Transverse colon (tissue), 4 donors: Measurements from ENCODE around the gene PHETA2. TPM values are rescaled to one million over a fixed set of nuclear protein-coding genes. Genes with fewer than 3 reads are reported as not detected.

Source experiments
- DNase-seq: peaks from one replicate; pipeline ENCODE4 v3.0.0-alpha.2; 2019
- H3K27ac ChIP-seq, 4 donors: fragments of 200-600 bp; sonication (generic); 2 replicates each; pipeline ENCODE4 v1.5.1; 2016 to 2018; ENCODE audit warnings: inconsistent platforms in 4 of 4
- H3K27me3 ChIP-seq: fragments of 200-600 bp; sonication (generic); 2 replicates; pipeline ENCODE4 v1.5.1; 2017; ENCODE audit warnings: inconsistent platforms
- H3K36me3 ChIP-seq, 4 donors: fragments of 200-600 bp; sonication (generic); 2 replicates each; pipeline ENCODE4 v1.5.1; 2017 to 2019; ENCODE audit warnings: inconsistent platforms in 4 of 4
- H3K4me1 ChIP-seq, 4 donors: fragments of 200-600 bp; sonication (generic); 2 replicates each; pipeline ENCODE4 v1.5.1; 2017 to 2020; ENCODE audit warnings: inconsistent platforms in 4 of 4
- H3K4me3 ChIP-seq, 4 donors: fragments of 200-600 bp; sonication (generic); 1 replicate in 1 of 4; 2 replicates in 3 of 4; pipeline versions ENCODE4 v1.5.1 to v1.6.1; 2017 to 2019; ENCODE audit warnings: inconsistent platforms in 4 of 4
- H3K9me3 ChIP-seq, 2 donors: fragments of 200-600 bp; sonication (generic); 2 replicates each; pipeline ENCODE4 v1.5.1; 2017 to 2019; ENCODE audit warnings: inconsistent platforms in 2 of 2
- CTCF ChIP-seq, 5 experiments: fragments of 200-600 bp in 3 of 5; fragments of 450-650 bp in 2 of 5; sonication (generic) in 3 of 5; IDR thresholded peaks; 1 replicate in 2 of 5; 2 replicates in 3 of 5; pipeline ENCODE4 v1.5.1; 2016 to 2017; ENCODE audit warnings: antibody characterized with exemption in 5 of 5, inconsistent platforms in 3 of 5, mild to moderate bottlenecking in 2 of 5, moderate library complexity in 1 of 5
- EP300 ChIP-seq: sonication (generic); formaldehyde crosslinking; IDR thresholded peaks from one replicate; pipeline ENCODE4 v1.6.1; 2017; ENCODE audit warnings: antibody characterized with exemption, low read depth
- POLR2A ChIP-seq: fragments of 450-650 bp; IDR thresholded peaks from one replicate; pipeline ENCODE4 v1.6.1; 2016; ENCODE audit warnings: antibody characterized with exemption, mild to moderate bottlenecking, moderate library complexity
- POLR2AphosphoS5 ChIP-seq, 3 donors: sonication (generic); formaldehyde crosslinking; IDR thresholded peaks; one replicate each; pipeline ENCODE4 v1.6.1; 2016; ENCODE audit warnings: antibody characterized with exemption in 3 of 3
- WGBS, 2 donors: methylation state at CpG; one replicate each; pipeline ENCODE4 v1.1.5; 2018; ENCODE audit warnings: low coverage in 1 of 2; 5-methylcytosine and 5-hydroxymethylcytosine counted together
- in situ Hi-C, 4 donors: fragments of 200-750 bp; cut with MboI; loops; one replicate each; pipeline versions ENCODE4 v1.15.0 to v1.15.1; 2017; ENCODE audit warnings: low sequenced_read_pairs in 3 of 4, low pct_ligation_motif_present in 1 of 4, low pct_unique_long_range_greater_than_20kb in 1 of 4
- intact Hi-C: fragments of 100-400 bp; cut with DNase I; formaldehyde crosslinking; loops from one replicate; pipeline ENCODE4 v1.15.1; 2023; ENCODE audit warnings: low total_unique reads
- total RNA-seq, 4 donors: library from RNA; depleted of rRNA; stranded (reverse); fragments of >200 nt; gene quantifications; one replicate each; pipeline ENCODE4 v1.1.0, GENCODE V29; 2016

Gene PHETA2
- total RNA-seq, 4 donors from 2014 or later: 6.4 to 17.6 (median 12.7) TPM

GRCh38 chr22:42066126-42066761 lies 7.8 kb upstream of the PHETA2 start:
- peaks cover 6 to 23% (median 11%) of the 10 kb centered on the region in 4 donors for H3K4me1 ChIP-seq
- no peak for DNase-seq
- H3K27ac ChIP-seq: no peak overlapping the region
- TF ChIP-seq POLR2A: no peak
- no peak for TF ChIP-seq EP300
- TF ChIP-seq POLR2AphosphoS5 (IDR thresholded peaks at IDR 0.05): no peak
- no peak for TF ChIP-seq CTCF (IDR thresholded peaks at IDR 0.05)
- no peaks in the 10 kb centered on the region for H3K27me3 ChIP-seq
- intact Hi-C loops: no loop called here
- peaks cover 0 to 30% (median 4%) of the 10 kb centered on the region in 4 donors for H3K36me3 ChIP-seq
- in situ Hi-C loops: no loop called here
- no peak overlapping the region for H3K4me3 ChIP-seq
- 97% methylated on average over 7 of the region's 7 CpGs; no CpG with 5 or more reads in 1 of the 2 donors for WGBS, 2 donors
- no peaks in the 10 kb centered on the region for H3K9me3 ChIP-seq

- peaks cover 0 to 24% (median 2%) of the 10 kb centered on the region in 4 donors for H3K36me3 ChIP-seq
- H3K27ac ChIP-seq: no peak overlapping the region
- H3K4me3 ChIP-seq: no peak overlapping the region
- peaks cover 10 to 30% (median 16%) of the 10 kb centered on the region in 4 donors for H3K4me1 ChIP-seq
- TF ChIP-seq EP300 (no peak), CTCF (IDR thresholded peaks at IDR 0.05) (no peak), POLR2AphosphoS5 (IDR thresholded peaks at IDR 0.05) (no peak), POLR2A (no peak)
- no peaks in the 10 kb centered on the region for H3K27me3 ChIP-seq
- intact Hi-C loops (no loop called here), in situ Hi-C loops (no loop called here)
- H3K9me3 ChIP-seq: no peaks in the 10 kb centered on the region
- 100% methylated on average over 8 of the region's 10 CpGs; no CpG with 5 or more reads in 1 of the 2 donors for WGBS, 2 donors
- DNase-seq: no peak
Measured at GRCh38 chr22:42066937-42067336, 7.1 kb upstream of the PHETA2 start.

GRCh38 chr22:42067671-42068251 lies 6.3 kb upstream of the PHETA2 start:
- DNase-seq: no peak
- H3K4me1 ChIP-seq: peaks cover 10 to 30% (median 16%) of the 10 kb centered on the region in 4 donors
- WGBS, 2 donors: 90% methylated on average over 14 of the region's 14 CpGs; no CpG with 5 or more reads in 1 of the 2 donors
- intact Hi-C loops: no loop called here
- H3K4me3 ChIP-seq: no peak overlapping the region
- in situ Hi-C loops: no loop called here
- H3K9me3 ChIP-seq: no peaks in the 10 kb centered on the region
- no peaks in the 10 kb centered on the region for H3K27me3 ChIP-seq
- no peak for TF ChIP-seq CTCF (IDR thresholded peaks at IDR 0.05)
- no peak for TF ChIP-seq POLR2AphosphoS5 (IDR thresholded peaks at IDR 0.05)
- TF ChIP-seq EP300: no peak
- no peak for TF ChIP-seq POLR2A
- H3K36me3 ChIP-seq: peaks cover 0 to 16% (median under 1%) of the 10 kb centered on the region in 4 donors
- H3K27ac ChIP-seq: no peak overlapping the region

- Histone ChIP-seq H3K27ac (no peak overlapping the region), H3K4me1 (peaks cover 10 to 30% (median 16%) of the 10 kb centered on the region in 4 donors), H3K36me3 (peaks cover 0 to 16% (median 0%) of the 10 kb centered on the region in 4 donors), H3K9me3 (no peaks in the 10 kb centered on the region), H3K4me3 (no peak overlapping the region), H3K27me3 (no peaks in the 10 kb centered on the region)
- DNase-seq: no peak
- TF ChIP-seq POLR2A (no peak), POLR2AphosphoS5 (IDR thresholded peaks at IDR 0.05) (no peak), EP300 (no peak), CTCF (IDR thresholded peaks at IDR 0.05) (no peak)
- intact Hi-C loops (no loop called here), in situ Hi-C loops (no loop called here)
- WGBS, 2 donors: 91% methylated on average over 4 of the region's 4 CpGs; no CpG with 5 or more reads in 1 of the 2 donors
Measured at GRCh38 chr22:42068291-42068690, 5.8 kb upstream of the PHETA2 start.
